ENCODE data around the gene RSAD1.
"Not testable (repeated sequence)": the region's sequence is repeated elsewhere in the genome, so short reads cannot be mapped to it uniquely, and the experiment has no call there.

The RSAD1 gene

GRCh38 chr17:50458701-50459676 lies 19.7 kb upstream of the RSAD1 start:
- DNase-seq, result no peak

DNA sequence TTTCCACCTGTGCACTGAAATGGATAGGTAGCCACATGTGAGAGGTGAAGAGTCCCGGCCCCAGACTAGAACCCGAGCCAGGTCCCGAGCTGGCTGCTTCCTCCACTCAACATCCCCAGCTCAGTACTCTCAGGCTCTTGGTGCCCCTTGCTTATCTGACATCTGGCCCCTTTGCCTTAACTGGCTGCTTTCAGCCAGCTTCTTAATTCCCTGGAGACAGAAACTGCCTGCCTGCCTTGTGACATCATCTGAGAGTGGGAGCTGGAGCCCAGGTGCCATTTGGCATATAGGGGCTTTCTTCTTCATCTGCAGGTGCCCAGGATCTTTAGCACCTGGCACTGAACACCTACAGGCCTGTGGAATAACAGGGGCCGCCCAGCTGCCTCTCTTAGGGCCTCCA lies 18.9 kb upstream of the RSAD1 start:
- DNase-seq, result peak; percentile 71 to 93

- no peak for DNase-seq
Observed at GRCh38 chr17:50460831-50461526, 17.7 kb upstream of the RSAD1 start.

DNA sequence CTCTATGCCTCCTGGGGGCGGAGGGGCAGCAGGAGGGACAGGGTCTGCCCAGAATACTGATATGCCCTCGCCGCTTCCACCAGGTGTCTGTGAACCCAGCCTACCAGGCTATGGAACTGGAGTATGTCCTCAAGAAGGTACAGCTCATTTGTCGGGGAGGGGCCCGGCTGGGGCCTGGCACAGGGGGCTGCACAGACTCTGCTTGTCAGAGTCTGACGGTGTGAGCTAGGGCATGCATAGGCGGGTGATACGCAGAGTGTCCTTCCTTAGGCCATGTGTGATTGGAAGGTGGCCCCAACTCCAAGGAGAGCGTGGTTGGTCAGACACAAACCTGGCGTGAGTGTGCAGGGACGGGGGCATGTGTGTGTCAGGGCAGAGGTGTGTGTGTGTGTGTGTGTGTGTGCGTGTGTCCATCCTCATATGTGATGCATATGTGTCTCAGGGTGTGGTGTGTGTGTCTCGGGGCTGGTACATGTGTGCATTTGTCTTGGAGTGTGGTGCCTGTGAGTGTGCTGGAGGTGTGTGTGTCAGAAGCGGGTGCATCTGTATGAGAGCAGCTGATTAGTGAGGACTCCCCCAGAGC lies 17.0 kb upstream of the RSAD1 start:
- no peak for DNase-seq

GRCh38 chr17:50462446-50462845 lies 16.2 kb upstream of the RSAD1 start:
- DNase-seq, result no peak

- DNase-seq, result no peak
Observed at GRCh38 chr17:50464121-50464520, 14.5 kb upstream of the RSAD1 start.

DNA sequence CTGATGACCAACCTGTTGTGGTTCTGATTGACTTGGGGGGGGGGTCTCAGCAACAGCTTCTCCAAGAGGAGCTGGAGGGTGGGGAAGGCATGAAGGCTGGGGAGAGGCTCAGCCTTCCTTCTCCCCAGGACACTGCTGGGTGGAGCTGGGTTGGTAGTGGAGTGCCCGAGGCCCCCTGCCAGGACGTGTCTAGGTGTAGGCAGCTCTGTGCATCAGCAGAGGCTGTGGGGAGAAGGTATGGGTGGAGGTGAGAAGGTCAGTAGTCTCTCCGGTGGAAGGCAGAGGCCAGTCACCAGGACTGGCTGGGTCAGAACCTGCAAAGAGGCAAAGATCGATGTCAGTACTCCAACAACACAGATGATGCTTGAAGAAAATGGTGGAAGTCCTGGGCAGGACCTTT lies 13.9 kb upstream of the RSAD1 start:
- no peak for DNase-seq

- DNase-seq, result no peak
Observed at GRCh38 chr17:50465171-50465570, 13.5 kb upstream of the RSAD1 start.

DNA sequence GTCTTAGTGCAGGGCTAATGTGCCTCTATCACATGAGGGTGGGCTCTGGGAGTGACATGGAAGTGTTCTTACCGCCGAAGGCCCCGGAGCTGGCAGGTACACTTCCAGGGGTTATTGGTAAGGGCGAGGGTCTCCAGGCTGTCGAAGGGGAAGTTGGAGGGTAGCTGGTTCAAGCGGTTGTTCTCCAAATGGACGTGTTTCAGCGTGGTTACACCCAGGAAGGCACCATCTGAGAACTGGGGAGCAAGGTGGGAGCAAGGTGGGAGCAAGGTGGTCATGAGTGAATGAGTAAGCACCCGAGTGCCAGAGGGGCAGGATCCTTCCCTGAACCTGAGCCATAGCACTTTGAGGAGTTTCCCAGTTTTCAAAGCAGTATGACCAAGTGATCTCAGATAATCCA lies 13.0 kb upstream of the RSAD1 start:
- DNase-seq, result no peak

DNA sequence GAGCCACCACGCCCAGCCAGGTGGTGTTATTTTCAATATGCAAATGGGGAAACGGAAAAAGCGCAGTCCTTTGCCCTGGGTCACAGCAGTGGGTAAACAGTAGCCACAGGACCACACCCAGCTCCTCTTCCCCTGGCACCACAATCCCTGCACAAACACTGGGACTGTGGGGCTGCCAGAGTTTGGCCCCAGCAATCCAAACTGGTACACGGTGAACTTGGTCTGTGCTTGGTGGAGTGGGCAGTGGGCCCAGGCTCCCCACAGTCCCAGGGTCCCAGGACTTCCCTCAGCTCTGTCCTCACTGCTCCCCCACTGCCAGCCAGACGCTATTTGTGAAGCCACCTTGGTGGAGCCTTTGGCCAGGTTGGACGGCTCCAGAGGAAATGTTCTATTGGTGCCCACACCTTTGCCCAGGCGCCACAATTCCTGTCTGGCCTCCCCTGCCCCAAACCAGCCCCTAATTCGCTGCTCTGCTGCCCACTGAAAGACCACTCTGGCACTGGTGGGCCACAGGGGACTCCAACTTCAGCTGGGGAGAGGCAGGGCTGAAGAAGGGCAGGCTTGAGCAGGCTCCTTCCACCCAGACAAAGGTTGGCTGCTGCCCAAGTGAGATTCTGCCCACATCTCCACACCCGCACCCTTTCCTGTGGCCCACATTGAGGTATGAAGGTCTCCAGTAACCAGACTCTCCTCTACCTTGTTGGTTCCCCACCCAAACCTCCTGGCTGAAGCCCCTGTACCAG lies 12.1 kb upstream of the RSAD1 start:
- DNase-seq, result no peak

DNA sequence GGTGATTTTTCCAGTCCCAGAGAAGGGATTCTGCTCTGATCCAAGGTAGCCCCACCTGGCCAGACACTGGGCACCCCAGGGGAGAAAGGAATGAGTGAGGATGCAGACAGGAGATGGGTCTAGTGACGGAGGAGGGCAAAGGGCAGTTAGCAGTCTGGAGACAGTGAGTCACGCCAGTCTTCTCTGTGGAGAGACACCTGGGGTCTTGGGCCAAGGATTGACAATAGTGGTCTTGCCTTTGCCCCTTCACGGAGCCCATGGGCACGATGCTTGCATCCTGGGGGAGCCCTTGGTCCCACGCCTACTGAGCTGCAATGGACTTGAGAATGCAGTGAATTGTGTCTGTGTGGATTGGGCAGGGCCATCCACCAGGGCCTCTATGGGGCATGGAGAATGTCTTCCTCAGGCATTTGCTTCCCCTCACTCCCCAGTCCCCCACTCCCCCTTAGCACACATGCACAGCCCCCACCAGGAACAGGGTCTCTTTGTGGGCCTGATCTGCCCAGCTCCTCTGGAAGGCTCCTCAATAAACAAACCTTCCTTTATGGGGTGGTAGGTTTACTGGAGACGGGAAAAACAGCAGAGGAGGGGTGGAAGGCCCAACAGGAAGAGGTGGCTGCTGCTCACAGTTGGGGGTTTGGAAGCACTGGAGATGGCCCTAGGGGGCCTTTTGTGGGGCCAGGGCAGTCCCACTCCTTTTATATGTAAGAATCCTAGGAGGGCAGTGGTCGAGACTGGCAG lies 11.4 kb upstream of the RSAD1 start:
- no peak for DNase-seq

DNA sequence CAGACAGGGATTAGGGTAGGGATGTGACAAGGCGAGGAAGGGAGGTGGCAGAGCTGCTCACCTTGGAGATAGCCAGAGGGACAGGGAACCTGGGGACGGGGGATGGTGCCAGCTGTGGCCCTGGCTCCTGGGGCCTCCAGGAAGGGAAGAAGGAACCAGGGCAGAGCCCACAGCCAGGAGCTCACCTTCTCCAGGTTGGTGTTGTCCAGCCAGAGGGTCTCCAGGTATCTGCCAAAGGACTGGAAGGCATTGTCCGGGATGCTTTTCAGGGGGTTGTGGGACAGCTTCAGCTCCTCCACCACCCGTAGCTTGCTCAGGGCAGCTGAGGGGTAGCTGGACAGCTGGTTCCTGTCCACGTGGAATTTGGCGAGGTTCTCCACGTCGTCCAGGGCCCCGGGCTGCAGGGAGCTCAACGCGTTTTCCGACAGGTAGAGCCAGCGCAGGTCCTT lies 10.8 kb upstream of the RSAD1 start:
- no peak for DNase-seq

DNA sequence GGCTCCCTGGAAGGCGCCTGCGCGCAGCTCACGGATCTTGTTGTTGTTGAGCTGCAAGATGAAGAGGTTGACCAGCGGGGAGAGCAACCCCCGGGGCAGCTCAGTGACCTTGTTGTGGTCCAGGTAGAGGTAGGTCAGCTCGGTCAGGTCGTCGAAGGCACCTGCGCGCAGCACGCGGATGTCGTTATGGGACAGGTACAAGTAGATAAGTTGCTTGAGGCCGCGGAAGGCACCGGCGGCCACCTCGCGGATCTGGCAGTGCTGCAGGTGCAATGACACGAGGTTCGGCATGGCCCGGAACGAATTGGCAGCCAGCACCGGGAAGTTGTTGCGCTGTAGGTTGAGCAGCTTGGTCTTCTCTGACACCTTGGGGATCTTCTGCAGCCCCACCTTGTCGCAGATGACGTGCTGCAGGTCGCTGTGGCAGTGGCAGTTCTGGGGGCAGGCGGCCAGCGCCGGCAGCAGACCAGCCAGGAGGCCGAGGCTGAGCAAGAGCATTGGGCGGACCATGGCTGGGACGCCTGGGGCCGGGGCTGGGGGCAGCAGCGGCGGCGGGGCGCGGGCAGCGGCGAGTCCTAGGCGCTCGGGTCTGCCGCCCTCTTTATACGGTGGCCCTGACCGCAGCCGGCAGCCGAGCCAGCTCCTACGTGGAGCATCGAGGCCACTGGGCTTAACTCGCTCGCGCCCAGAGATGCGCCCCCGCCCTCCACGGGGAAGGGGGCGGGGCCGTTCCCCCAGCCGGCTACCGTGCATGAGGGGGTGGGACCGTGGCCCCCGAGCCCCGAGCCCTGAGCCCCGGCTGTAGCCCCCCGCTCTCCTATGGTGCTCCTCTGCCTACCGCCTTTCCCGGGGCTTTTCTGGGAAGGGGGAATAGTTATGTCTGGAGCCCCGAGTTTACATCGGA lies 10.1 kb upstream of the RSAD1 start, which contains the start of gene CHAD:
TSS of gene CHAD (minus strand) at position 577 of the 904 bp plus-strand sequence. CDS start at position 510, 67 bp downstream.
- peak in 1 of 2 experiments; percentile 27 for DNase-seq

GRCh38 chr17:50469208-50469605 lies 9.5 kb upstream of the RSAD1 start:
- DNase-seq, result no peak

GRCh38 chr17:50469671-50470305 lies 8.9 kb upstream of the RSAD1 start:
- DNase-seq, result no peak

DNA sequence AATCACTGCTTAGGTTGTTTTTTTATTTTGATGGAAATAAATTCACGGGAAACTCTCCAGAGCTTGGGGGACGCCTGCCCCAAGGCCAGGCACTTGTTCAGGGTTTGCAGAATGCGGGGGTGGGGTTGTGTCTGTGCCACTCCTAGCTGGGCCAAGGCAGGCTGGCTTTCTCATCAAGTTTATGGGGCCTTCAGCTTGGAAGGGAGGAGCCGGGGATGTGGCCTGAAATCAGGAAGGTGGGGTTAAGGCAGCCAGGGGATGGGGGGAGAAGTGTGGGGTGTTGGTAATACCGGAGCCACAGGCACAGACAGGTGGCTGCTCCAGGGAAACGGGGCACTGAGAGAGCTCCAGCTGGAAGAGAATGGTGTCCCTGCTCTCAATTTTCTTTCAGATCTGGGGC lies 8.2 kb upstream of the RSAD1 start:
- DNase-seq, result no peak

- DNase-seq, result no peak
Observed at GRCh38 chr17:50471009-50471905, 7.4 kb upstream of the RSAD1 start.

DNA sequence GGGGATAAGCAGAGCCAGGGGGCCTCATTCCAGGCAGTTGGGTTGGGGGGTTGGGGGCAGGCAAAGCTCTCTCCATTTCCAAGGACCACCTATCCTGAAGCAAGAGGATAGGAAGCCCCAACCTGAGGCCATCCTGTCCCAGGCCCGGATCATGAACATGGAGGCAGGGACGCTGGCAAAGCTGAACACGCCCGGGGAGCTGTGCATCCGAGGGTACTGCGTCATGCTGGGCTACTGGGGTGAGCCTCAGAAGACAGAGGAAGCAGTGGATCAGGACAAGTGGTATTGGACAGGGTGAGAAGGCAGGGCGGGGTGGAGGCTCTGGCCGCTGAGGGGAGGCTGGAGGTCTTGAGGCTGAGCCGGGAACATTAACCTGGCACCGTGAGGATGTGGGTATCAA lies 6.4 kb upstream of the RSAD1 start:
- DNase-seq, result no peak

GRCh38 chr17:50472761-50473161 lies 5.9 kb upstream of the RSAD1 start:
- DNase-seq, result not testable (repeated sequence)
